ENCODE measurements around the gene HSH2D.
"Not testable (repeated sequence)": the region's sequence is repeated elsewhere in the genome, so short reads cannot be mapped to it uniquely, and the experiment has no call there.

The HSH2D gene

GRCh38 chr19:16164222-16164890 lies 20.9 kb downstream of the HSH2D start:
- TF ChIP-seq CTCF (IDR thresholded peaks at IDR 0.05; ENCODE audit: low read depth, low read length) = no peak
- no peak overlapping the region for H3K4me3 ChIP-seq (replicated peaks in 1 of 2; ENCODE audit: low read depth in 2 of 2, low read length in 2 of 2)
- no peak for DNase-seq (ENCODE audit: low read depth in 2 of 2)

GRCh38 chr19:16166417-16166816 lies 22.9 kb downstream of the HSH2D start:
- no peak for TF ChIP-seq CTCF (IDR thresholded peaks at IDR 0.05; ENCODE audit: low read depth, low read length)
- DNase-seq (ENCODE audit: low read depth in 2 of 2) = no peak
- no peak overlapping the region for H3K4me3 ChIP-seq (replicated peaks in 1 of 2; ENCODE audit: low read depth in 2 of 2, low read length in 2 of 2)

GRCh38 chr19:16167055-16167454 lies 23.6 kb downstream of the HSH2D start:
- no peak overlapping the region for H3K4me3 ChIP-seq (replicated peaks in 1 of 2; ENCODE audit: low read depth in 2 of 2, low read length in 2 of 2)
- DNase-seq (ENCODE audit: low read depth in 2 of 2) = no peak
- TF ChIP-seq CTCF (IDR thresholded peaks at IDR 0.05; ENCODE audit: low read depth, low read length) = no peak

- no peak for TF ChIP-seq CTCF (IDR thresholded peaks at IDR 0.05; ENCODE audit: low read depth, low read length)
- H3K4me3 ChIP-seq (replicated peaks in 1 of 2; ENCODE audit: low read depth in 2 of 2, low read length in 2 of 2) = no peak overlapping the region
- DNase-seq (ENCODE audit: low read depth in 2 of 2) = peak; percentile 41 to 60
These were observed 25.1 kb downstream of the HSH2D start for GRCh38 chr19:16168465-16169081.

GRCh38 chr19:16170134-16170533 lies 26.6 kb downstream of the HSH2D start:
- no peak for TF ChIP-seq CTCF (IDR thresholded peaks at IDR 0.05; ENCODE audit: low read depth, low read length)
- no peak overlapping the region for H3K4me3 ChIP-seq (replicated peaks in 1 of 2; ENCODE audit: low read depth in 2 of 2, low read length in 2 of 2)
- no peak for DNase-seq (ENCODE audit: low read depth in 2 of 2)

- no peak overlapping the region for H3K4me3 ChIP-seq (replicated peaks in 1 of 2; ENCODE audit: low read depth in 2 of 2, low read length in 2 of 2)
- DNase-seq (ENCODE audit: low read depth in 2 of 2) = no peak
- no peak for TF ChIP-seq CTCF (IDR thresholded peaks at IDR 0.05; ENCODE audit: low read depth, low read length)
These were observed 32.5 kb downstream of the HSH2D start for GRCh38 chr19:16175954-16176353.

GRCh38 chr19:16178866-16179265 lies 35.4 kb downstream of the HSH2D start:
- H3K4me3 ChIP-seq (replicated peaks in 1 of 2; ENCODE audit: low read depth in 2 of 2, low read length in 2 of 2); DNase-seq (ENCODE audit: low read depth in 2 of 2): not testable (repeated sequence)
